Amniotic stem cell (primary cell): ENCODE data around the gene NTSR1.

Source experiments
- DNase-seq: peaks from one replicate; lab custom pipeline; 2025; lab: John Stamatoyannopoulos, UW

NTSR1 gene

GRCh38 chr20:62771396-62772102, 62.9 kb downstream of the NTSR1 start:
- DNase-seq: no peak

DNA sequence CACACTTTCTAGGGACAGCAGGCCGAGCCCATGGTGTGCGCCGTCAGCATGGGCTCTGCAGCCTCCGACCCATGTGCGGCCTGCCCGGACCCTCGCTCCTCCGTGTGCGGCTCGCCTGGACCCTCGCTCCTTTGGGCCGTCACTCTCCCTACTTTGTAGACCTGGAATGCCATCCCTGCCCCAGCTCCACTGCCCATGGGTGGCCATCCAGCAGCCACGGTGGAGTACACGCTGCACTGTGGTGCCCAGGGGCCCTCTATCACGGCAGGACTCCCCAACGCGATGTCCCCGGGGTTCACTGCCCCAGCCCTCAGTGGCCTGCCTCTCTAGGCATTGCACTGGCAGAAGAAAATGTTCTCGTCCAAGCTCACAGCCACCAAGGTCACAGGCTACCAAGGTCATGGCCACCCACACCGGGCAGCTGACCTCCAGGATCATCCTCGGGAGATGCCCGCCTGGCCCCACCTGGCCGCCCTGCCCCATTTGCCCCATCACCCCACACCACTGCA, 63.5 kb downstream of the NTSR1 start:
- no peak for DNase-seq

DNA sequence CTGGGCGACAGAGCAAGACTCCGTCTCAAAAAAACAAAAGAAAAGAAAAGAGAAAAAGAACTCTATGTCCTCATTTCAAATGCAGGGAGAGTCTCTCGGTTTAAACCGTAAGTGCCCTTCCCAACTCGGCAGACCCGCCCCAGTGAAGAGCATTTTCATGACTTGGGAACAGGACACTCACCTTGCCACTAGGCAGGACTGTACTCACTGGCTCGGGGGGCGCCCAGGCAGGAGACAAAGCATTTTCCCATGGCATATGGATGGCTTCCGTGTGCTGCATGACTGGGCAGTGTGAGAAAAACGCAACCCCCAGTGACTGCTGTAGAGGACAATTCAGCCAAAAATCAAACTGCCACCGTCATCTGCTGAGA, 64.0 kb downstream of the NTSR1 start:
- DNase-seq: no peak

DNA sequence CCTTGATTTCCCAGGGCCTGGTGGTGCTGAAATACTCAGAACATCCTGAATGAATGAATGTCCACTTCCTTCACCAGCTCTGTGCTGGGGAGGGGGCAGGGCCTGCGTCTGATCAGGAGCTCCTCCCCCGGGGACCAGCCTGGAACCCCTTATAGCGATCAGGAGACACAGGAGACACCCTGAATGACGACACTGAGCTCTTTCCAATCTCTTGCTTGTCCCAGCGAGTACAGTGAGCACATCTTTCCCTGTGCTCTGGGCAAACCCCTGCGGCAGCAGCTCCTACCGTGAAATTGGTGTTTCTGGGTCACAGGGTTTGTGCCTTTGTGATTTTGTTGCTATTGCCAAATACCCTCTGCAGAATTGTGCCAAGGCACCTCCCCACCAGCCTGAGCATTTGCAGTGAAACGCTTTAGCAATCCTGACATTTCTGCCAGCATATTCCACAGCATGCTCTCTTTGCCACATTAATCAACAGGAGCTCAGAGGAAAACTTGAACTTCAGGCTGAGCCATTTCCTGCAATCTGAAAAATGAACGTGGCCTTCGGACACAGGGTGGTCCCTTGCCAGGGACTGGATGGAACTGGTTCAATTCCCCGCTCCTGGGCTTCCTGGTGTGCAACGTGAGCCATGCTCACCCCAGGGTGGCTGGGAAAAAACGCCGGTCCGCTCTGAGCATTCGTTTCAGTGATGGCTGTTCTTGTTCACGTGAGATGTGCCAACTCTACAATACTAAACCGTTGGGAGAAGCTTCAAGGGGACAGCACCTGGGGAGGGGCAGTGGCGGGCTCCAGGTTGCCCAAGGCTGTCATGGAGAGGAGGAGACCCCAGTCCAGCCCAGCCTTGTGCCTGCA, 64.6 kb downstream of the NTSR1 start:
- DNase-seq: no peak

DNA sequence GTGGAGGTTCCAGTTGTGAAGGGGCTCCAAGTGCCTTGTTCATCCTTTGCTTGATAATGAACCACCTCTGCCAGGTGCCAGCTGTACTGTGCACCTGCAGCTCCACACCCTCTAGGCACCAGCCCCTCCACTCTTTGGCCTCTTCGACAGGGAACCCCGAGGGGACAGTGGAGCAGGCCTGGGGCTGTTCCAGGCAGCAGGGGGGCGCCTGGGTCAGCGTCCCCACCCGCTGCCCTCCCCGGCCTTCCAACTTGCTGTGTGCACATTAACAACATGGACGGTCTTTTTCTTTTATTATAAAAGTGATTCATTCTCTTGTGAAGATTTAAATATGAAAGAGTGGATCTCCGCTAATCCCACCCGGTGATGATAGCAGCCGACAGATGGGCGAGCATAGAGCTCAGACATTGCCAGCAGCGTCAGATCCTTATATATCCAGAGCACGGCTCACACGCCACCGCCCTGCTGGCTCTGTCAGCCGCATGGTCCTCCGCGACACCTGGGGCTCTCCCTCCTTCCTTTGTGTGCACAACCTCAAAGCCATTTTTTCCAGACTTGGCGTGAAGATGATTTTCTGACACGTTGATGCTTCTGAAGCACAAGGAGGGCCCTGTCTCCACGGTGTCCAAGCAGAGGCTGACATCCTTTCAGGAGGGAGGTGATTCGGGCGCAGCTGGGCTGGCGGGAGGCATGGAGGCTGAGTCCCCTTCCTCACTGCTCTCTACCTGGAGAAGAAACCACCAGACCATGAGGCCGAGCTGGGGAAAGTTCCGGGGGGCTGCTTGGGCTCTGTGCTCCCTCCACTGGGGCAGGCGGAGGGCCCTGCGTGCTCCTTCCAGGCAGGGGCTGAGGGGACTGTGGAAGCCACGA, 65.4 kb downstream of the NTSR1 start:
- DNase-seq: no peak

- no peak for DNase-seq
Observed at GRCh38 chr20:62774762-62775161, 66.1 kb downstream of the NTSR1 start.

DNA sequence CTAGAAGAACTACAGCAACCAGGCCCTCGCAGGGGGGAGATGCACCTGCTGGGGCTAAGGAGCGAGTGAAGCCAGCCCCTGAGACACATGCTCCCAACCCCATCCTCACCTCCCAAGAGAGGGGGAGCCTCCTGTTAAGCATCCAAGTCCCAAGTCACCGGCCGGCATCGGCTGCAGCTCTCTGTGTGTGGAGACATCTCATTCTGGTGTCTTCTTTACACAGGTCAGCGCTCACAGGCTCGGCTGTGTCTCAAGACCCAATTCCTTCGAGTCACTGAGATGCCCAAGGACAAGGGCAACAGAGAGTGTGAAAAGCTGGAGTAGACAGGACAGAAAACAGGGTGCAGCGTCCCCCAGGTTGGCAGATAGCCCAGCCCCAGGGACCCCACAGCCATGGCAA, 66.6 kb downstream of the NTSR1 start:
- DNase-seq: no peak

DNA sequence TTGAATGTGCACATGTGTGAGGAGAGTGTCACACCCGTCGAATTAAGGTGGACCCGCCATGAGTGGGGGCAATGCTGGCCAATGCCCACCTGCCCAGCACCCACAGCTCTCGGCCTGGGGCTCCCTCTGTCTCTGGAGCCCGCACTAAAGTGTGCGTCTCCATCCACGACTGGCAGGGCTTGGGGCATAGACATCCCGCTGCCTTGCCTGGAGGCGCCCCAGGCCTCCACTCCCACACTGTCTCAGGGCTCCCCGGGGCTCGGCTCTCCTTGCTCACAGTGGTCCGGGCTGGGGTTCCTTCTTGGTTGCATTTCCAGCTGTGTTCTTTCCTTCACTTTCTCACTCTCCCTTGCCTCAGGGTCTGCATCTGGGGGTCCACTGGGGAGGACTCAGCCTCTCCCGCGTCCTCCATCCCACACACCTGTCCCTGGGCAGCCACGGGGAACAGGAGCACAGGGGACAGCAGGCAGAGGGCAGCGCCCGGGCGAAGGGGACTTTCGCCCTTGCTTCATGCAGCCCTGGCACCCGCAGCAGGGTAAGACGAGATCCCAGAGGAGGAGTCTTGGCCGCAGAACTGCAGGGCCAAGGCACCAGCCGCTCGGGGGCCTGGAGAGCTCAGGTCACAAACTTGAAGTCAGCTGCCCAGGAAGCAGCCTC, 67.5 kb downstream of the NTSR1 start:
- DNase-seq: no peak

DNA sequence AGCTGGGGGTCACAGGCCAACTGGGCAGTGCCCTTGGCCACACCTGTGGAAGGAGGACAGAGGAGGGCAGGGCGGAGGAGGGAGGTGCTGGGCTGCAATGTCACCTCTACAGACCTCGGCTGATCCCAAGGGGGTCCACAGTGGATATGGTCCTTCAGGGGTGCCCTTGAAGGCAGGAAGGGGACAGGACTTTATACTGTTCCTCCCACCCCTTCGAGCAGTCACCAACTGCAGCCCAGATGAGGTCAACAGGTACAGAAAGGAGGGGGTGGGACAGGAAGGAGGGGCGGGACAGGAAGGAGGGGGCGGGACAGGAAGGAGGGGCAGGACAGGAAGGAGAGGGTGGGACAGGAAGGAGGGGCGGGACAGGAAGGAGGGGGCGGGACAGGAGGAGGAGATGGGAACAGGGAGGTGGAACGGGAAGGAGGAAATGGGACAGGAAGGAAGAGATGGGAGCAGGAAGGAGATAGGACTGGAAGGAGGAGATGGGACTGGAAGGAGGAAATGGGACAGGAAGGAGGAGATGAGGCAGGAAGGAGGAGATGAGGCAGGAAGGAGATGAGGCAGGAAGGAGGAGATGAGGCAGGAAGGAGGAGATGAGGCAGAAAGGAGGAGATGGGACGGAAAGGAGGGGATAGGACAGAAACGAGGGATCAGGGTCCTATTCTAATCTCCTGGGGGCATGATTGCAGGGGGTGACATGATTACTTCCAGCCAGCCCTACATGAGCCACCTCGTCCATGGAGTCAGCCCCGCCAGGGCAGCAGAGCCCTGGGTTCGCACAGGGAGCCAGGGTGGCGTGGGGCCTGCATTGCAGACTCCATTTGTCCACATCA, 68.3 kb downstream of the NTSR1 start:
- DNase-seq: no peak

- DNase-seq: no peak
Observed at GRCh38 chr20:62777528-62777830, 68.8 kb downstream of the NTSR1 start.

- DNase-seq: no peak
Observed at GRCh38 chr20:62778058-62778457, 69.4 kb downstream of the NTSR1 start.

GRCh38 chr20:62778601-62779416, 70.2 kb downstream of the NTSR1 start:
- DNase-seq: no peak

- DNase-seq: no peak
Observed at GRCh38 chr20:62779417-62779685, 70.7 kb downstream of the NTSR1 start.

DNA sequence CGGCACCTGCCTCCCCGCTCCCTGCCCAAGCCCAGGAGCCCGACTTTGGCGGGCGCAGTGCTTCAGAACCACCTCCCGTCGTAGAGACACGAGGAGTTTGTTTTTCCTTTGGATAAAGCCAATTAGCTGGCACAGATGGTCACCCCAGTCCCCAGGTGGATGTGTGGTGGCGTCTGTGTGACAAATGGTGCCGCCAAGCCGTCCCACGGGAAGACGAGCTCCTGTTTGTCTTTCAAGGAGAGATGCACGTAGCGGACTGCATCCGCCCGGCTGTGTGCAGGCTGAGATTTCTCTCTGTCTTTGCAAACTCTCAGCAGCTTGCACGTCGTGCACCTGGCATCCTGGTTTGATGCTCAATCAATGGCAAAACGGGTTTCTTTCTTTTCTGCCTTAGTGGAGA, 71.6 kb downstream of the NTSR1 start:
- DNase-seq: no peak

DNA sequence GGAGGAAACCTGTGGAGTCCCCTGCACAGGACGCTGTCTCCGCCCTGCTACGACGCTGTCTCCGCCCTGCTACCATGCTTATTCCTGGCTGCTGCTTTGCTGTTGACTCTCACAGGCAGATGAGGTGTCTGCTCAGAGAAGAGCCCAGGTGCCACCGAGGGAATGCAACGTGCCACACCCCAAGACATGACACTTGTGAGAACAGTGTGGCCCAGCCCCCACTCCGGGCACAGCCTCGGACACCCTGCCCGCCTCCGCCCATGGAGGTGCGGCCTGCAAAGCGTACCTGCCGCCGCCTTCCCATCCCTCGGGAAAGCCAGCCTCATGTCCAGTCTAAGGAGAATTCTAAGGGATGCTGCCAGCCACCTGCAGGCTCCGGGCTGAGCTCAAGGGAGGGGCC, 72.1 kb downstream of the NTSR1 start:
- DNase-seq: no peak

- no peak for DNase-seq
Observed at GRCh38 chr20:62782149-62782892, 73.7 kb downstream of the NTSR1 start.

- DNase-seq: no peak
Observed at GRCh38 chr20:62782893-62783278, 74.2 kb downstream of the NTSR1 start.

GRCh38 chr20:62784497-62784896, 75.9 kb downstream of the NTSR1 start:
- DNase-seq: no peak

DNA sequence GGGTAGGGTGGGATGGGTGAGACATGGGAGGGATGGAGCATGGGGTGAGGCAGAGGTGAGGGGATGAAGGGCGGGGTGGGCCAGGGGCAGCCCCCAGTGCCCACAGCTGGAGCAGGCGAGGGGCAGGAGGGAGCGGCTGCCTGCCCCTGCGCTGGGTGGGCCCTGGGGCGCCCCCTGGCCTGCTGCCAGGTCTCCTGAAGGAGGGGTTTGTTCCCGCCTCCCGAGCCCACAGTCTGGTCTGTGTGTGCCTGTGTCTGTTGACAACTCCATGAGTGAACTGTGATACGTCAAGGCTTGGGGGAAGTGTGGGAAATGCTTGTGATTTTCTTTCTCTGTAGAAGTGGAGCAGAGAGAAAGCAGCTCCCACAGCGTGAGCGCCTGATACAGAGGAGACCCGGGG, 76.8 kb downstream of the NTSR1 start:
- no peak for DNase-seq

GRCh38 chr20:62786157-62786556, 77.5 kb downstream of the NTSR1 start:
- no peak for DNase-seq
